ENCODE results near the gene DLGAP1. TPM values are rescaled to one million over a fixed set of nuclear protein-coding genes. Genes with fewer than 3 reads are reported as not detected.

Gene DLGAP1
- total and polyA plus RNA-seq, 2 of the 8 experiments (the other 6 are each of a cell fraction or from before 2014, with no cell fraction given) = 11.8 to 16.9 TPM

DNA sequence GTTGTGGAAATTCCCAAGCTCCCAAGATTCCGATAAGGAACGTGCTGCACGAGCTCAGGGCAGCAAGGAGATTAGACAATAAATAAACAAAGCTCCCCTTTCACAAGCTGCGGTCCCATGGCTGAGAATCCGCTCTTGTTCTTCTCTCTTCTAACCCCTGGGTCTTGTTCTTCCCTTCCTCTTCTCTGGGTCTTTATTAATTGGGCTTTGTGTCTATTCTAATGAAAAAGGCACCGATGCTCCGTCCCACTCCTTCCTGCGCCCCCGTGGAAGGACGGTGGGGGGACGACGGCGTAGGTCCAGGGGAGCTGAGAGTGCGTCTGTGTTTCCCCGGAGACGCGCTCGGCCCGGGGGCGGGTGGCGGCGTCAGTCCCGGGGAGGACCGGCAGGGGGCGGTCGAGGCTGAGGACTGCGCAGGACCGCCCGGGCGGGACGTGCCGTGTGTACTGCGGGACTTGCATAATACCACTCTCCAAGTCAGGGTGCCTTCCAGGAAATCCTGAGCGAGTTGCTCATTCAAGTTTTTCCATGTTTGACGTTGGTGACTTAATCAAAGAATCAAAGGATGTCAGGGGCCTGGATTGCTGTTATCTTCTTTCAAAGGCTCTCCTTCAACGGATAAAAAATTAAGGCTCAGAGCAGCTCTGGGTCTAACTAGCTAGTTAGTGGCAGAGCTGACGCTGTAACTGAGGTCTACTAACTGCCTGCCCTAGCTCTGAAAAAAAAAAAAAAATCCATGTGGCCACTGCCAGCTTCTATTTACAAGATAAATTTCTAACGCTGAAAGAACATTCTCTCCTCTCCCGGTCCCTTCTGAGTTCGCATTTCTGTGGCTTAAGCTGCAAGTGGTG, 683.8 kb downstream of the DLGAP1 start (continued):
- TF ChIP-seq SIX5 (IDR thresholded peaks at IDR 0.05; ENCODE audit: low read depth, low read length) (no peak), EP300 (IDR thresholded peaks at IDR 0.05; ENCODE audit: borderline replicate concordance in 1 of 2, low read depth in 2 of 2, low read length in 2 of 2) (no peak), CTBP2 (IDR thresholded peaks at IDR 0.05; ENCODE audit: borderline replicate concordance, insufficient read depth, insufficient read length, low read length) (no peak), SAP30 (IDR thresholded peaks at IDR 0.05; ENCODE audit: insufficient read depth, insufficient replicate concordance, low read length) (no peak), ZNF274 (IDR thresholded peaks at IDR 0.05; ENCODE audit: borderline replicate concordance, extremely low read depth, low read length) (no peak), TAF1 (IDR thresholded peaks at IDR 0.05; ENCODE audit: low read depth, low read length) (no peak), EGR1 (IDR thresholded peaks at IDR 0.05; ENCODE audit: borderline replicate concordance, low read depth, low read length) (peak; percentile 85; the same call in 1 of the 2 replicates), CEBPB (IDR thresholded peaks at IDR 0.05; ENCODE audit: low read depth, low read length) (peak; percentile 86)
- TF ChIP-seq, protein P1, sequence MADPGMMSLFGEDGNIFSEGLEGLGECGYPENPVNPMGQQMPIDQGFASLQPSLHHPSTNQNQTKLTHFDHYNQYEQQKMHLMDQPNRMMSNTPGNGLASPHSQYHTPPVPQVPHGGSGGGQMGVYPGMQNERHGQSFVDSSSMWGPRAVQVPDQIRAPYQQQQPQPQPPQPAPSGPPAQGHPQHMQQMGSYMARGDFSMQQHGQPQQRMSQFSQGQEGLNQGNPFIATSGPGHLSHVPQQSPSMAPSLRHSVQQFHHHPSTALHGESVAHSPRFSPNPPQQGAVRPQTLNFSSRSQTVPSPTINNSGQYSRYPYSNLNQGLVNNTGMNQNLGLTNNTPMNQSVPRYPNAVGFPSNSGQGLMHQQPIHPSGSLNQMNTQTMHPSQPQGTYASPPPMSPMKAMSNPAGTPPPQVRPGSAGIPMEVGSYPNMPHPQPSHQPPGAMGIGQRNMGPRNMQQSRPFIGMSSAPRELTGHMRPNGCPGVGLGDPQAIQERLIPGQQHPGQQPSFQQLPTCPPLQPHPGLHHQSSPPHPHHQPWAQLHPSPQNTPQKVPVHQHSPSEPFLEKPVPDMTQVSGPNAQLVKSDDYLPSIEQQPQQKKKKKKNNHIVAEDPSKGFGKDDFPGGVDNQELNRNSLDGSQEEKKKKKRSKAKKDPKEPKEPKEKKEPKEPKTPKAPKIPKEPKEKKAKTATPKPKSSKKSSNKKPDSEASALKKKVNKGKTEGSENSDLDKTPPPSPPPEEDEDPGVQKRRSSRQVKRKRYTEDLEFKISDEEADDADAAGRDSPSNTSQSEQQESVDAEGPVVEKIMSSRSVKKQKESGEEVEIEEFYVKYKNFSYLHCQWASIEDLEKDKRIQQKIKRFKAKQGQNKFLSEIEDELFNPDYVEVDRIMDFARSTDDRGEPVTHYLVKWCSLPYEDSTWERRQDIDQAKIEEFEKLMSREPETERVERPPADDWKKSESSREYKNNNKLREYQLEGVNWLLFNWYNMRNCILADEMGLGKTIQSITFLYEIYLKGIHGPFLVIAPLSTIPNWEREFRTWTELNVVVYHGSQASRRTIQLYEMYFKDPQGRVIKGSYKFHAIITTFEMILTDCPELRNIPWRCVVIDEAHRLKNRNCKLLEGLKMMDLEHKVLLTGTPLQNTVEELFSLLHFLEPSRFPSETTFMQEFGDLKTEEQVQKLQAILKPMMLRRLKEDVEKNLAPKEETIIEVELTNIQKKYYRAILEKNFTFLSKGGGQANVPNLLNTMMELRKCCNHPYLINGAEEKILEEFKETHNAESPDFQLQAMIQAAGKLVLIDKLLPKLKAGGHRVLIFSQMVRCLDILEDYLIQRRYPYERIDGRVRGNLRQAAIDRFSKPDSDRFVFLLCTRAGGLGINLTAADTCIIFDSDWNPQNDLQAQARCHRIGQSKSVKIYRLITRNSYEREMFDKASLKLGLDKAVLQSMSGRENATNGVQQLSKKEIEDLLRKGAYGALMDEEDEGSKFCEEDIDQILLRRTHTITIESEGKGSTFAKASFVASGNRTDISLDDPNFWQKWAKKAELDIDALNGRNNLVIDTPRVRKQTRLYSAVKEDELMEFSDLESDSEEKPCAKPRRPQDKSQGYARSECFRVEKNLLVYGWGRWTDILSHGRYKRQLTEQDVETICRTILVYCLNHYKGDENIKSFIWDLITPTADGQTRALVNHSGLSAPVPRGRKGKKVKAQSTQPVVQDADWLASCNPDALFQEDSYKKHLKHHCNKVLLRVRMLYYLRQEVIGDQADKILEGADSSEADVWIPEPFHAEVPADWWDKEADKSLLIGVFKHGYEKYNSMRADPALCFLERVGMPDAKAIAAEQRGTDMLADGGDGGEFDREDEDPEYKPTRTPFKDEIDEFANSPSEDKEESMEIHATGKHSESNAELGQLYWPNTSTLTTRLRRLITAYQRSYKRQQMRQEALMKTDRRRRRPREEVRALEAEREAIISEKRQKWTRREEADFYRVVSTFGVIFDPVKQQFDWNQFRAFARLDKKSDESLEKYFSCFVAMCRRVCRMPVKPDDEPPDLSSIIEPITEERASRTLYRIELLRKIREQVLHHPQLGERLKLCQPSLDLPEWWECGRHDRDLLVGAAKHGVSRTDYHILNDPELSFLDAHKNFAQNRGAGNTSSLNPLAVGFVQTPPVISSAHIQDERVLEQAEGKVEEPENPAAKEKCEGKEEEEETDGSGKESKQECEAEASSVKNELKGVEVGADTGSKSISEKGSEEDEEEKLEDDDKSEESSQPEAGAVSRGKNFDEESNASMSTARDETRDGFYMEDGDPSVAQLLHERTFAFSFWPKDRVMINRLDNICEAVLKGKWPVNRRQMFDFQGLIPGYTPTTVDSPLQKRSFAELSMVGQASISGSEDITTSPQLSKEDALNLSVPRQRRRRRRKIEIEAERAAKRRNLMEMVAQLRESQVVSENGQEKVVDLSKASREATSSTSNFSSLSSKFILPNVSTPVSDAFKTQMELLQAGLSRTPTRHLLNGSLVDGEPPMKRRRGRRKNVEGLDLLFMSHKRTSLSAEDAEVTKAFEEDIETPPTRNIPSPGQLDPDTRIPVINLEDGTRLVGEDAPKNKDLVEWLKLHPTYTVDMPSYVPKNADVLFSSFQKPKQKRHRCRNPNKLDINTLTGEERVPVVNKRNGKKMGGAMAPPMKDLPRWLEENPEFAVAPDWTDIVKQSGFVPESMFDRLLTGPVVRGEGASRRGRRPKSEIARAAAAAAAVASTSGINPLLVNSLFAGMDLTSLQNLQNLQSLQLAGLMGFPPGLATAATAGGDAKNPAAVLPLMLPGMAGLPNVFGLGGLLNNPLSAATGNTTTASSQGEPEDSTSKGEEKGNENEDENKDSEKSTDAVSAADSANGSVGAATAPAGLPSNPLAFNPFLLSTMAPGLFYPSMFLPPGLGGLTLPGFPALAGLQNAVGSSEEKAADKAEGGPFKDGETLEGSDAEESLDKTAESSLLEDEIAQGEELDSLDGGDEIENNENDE (IDR thresholded peaks at IDR 0.05; ENCODE audit: insufficient replicate concordance, low read length) = peak; percentile 38
